HT1080 (cell line): ENCODE results near the gene CEACAM7. TPM values are rescaled to one million over a fixed set of nuclear protein-coding genes. Genes with fewer than 3 reads are reported as not detected.
"Not testable (repeated sequence)": the region's sequence is repeated elsewhere in the genome, so short reads cannot be mapped to it uniquely, and the experiment has no call there.

Source experiments
- DNase-seq: peaks from one replicate; pipeline ENCODE4 v3.0.0-alpha.2; 2015; ENCODE audit warnings: low read depth
- polyA plus RNA-seq, 2 experiments: library from polyadenylated mRNA; depleted of rRNA; stranded (reverse); fragments of >200 nt; gene quantifications; 2 replicates each; pipeline ENCODE4 v1.2.3, GENCODE V29; 2015
- total RNA-seq: library from RNA; depleted of rRNA; stranded (reverse); fragments of >200 nt; shearing (Covaris generic); gene quantifications from 2 replicates; pipeline ENCODE4 v1.2.3, GENCODE V29; 2014; rRNA removed

CEACAM7 gene
- not detected in 2 replicates for total RNA-seq
- polyA plus RNA-seq (2015; cell fraction: cytosol; rRNA removed), result not detected in 2 replicates
- not detected in 2 replicates for polyA plus RNA-seq (2015; cell fraction: nucleus; rRNA removed)

GRCh38 chr19:41688098-41688497 lies at the start of gene CEACAM7:
Gene CEACAM7, minus strand, starts transcription at chr19:41688270. Its CDS starts 105 bp downstream, at chr19:41688165.
- DNase-seq, result no peak

- no peak for DNase-seq
Measured at GRCh38 chr19:41735071-41735600, 47.1 kb upstream of the CEACAM7 start.

- no peak for DNase-seq
Measured at GRCh38 chr19:41734585-41734984, 46.5 kb upstream of the CEACAM7 start.

- no peak for DNase-seq
Measured at GRCh38 chr19:41734156-41734555, 46.1 kb upstream of the CEACAM7 start.

GRCh38 chr19:41726493-41726892 lies 38.4 kb upstream of the CEACAM7 start:
- no peak for DNase-seq

GRCh38 chr19:41720103-41720502 lies 32.0 kb upstream of the CEACAM7 start:
- no peak for DNase-seq

GRCh38 chr19:41718761-41719160 lies 30.7 kb upstream of the CEACAM7 start:
- no peak for DNase-seq

- DNase-seq, result no peak
Measured at GRCh38 chr19:41714598-41714997, 26.5 kb upstream of the CEACAM7 start.

GRCh38 chr19:41711376-41712261 lies 23.5 kb upstream of the CEACAM7 start:
- DNase-seq, result no peak

GRCh38 chr19:41709951-41710645 lies 22.0 kb upstream of the CEACAM7 start:
- DNase-seq, result no peak

- DNase-seq, result not testable (repeated sequence)
Measured at GRCh38 chr19:41709516-41709915, 21.4 kb upstream of the CEACAM7 start.

- no peak for DNase-seq
Measured at GRCh38 chr19:41708481-41708880, 20.4 kb upstream of the CEACAM7 start, which contains the start of gene CEACAM5. Gene CEACAM5, plus strand, starts transcription at chr19:41708626. Its CDS starts 106 bp downstream, at chr19:41708732.

- DNase-seq, result no peak
Measured at GRCh38 chr19:41707871-41708371, 19.9 kb upstream of the CEACAM7 start.

- DNase-seq, result no peak
Measured at GRCh38 chr19:41707502-41707812, 19.4 kb upstream of the CEACAM7 start.

- DNase-seq, result peak; percentile 60
Measured at GRCh38 chr19:41706741-41707501, 18.9 kb upstream of the CEACAM7 start.

- DNase-seq, result no peak
Measured at GRCh38 chr19:41705393-41706174, 17.5 kb upstream of the CEACAM7 start.

- DNase-seq, result no peak
Measured at GRCh38 chr19:41703602-41704293, 15.7 kb upstream of the CEACAM7 start.

GRCh38 chr19:41702171-41702651 lies 14.1 kb upstream of the CEACAM7 start:
- DNase-seq, result peak; percentile 24

GRCh38 chr19:41701401-41702075 lies 13.5 kb upstream of the CEACAM7 start:
- no peak for DNase-seq
